ENCODE results near the gene TIMP3.

Gene TIMP3

DNA sequence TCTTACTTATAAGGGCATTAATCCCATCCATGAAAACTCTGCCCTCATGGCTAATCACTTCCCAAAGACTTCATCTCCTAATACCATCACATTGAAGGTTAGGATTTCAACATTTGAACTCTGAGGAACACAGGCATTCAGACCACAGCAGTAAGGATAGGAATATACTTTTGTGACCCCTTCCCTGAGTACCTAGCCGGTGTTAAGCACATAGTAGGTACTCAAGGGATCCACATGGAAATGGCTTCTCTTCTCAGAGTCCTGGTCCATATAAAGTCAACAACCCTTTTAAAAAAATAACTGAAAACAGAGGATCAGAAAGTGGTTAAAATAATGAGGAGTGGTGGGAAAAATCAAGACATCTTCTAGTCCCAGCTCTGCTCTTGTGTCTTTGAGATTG lies 78.0 kb downstream of the TIMP3 start:
- TF ChIP-seq, protein P1, sequence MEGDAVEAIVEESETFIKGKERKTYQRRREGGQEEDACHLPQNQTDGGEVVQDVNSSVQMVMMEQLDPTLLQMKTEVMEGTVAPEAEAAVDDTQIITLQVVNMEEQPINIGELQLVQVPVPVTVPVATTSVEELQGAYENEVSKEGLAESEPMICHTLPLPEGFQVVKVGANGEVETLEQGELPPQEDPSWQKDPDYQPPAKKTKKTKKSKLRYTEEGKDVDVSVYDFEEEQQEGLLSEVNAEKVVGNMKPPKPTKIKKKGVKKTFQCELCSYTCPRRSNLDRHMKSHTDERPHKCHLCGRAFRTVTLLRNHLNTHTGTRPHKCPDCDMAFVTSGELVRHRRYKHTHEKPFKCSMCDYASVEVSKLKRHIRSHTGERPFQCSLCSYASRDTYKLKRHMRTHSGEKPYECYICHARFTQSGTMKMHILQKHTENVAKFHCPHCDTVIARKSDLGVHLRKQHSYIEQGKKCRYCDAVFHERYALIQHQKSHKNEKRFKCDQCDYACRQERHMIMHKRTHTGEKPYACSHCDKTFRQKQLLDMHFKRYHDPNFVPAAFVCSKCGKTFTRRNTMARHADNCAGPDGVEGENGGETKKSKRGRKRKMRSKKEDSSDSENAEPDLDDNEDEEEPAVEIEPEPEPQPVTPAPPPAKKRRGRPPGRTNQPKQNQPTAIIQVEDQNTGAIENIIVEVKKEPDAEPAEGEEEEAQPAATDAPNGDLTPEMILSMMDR (conservative IDR thresholded peaks at IDR 0.05; ENCODE audit: low read depth), result no peak
- ChIA-PET CTCF (no interaction called here), POLR2A (ENCODE audit: low non-redundant PET) (no interaction called here)
- DNase-seq (ENCODE audit: low spot score), result no peak
- no peak overlapping the region for H3K27ac ChIP-seq

DNA sequence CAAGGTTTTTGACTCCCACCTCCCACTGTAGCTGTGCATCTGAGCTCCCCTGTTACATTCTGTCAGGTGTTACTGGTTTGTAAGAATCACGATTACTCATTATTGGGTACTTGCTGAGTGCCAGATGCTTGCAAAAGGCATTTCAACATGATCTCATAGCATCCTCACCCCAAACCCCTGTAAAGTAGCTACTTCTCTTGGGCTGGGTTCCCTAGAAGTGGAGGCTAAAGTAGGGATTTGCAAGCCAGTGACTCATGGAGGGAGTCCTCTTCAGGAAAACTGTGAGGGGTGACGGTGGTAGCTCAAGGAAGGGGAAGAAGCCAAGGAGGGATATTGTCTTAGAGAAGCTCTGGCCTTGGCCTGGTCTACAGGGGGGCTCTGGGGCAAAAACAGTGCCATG lies 78.6 kb downstream of the TIMP3 start:
- DNase-seq (ENCODE audit: low spot score), result no peak
- no peak overlapping the region for H3K27ac ChIP-seq
- POLR2A ChIA-PET (ENCODE audit: low non-redundant PET), result no interaction called here
- CTCF ChIA-PET, result no interaction called here
- TF ChIP-seq, protein P1 (conservative IDR thresholded peaks at IDR 0.05; ENCODE audit: low read depth), result no peak

DNA sequence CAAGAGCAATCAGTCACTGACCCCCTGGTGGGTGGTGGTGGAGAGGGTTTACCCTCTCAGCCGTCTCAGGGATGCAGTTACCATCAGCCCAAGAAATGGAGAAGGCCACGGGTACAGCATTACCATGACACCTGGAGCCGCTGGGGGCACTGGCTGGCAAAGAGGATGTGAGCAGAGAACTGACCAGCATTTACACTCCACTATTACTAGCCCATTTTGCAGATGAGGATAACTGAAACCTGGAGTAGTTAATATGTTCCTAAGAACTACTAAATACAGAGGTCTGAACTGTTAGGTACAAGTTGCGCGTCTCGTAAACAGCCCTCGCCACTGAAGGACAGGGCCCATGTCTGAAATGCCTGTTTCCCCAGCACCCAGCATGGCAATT lies 79.0 kb downstream of the TIMP3 start:
- H3K27ac ChIP-seq, result no peak overlapping the region
- no peak for DNase-seq (ENCODE audit: low spot score)
- POLR2A ChIA-PET (ENCODE audit: low non-redundant PET), result no interaction called here
- TF ChIP-seq, protein P1 (conservative IDR thresholded peaks at IDR 0.05; ENCODE audit: low read depth), result no peak
- CTCF ChIA-PET, result no interaction called here

DNA sequence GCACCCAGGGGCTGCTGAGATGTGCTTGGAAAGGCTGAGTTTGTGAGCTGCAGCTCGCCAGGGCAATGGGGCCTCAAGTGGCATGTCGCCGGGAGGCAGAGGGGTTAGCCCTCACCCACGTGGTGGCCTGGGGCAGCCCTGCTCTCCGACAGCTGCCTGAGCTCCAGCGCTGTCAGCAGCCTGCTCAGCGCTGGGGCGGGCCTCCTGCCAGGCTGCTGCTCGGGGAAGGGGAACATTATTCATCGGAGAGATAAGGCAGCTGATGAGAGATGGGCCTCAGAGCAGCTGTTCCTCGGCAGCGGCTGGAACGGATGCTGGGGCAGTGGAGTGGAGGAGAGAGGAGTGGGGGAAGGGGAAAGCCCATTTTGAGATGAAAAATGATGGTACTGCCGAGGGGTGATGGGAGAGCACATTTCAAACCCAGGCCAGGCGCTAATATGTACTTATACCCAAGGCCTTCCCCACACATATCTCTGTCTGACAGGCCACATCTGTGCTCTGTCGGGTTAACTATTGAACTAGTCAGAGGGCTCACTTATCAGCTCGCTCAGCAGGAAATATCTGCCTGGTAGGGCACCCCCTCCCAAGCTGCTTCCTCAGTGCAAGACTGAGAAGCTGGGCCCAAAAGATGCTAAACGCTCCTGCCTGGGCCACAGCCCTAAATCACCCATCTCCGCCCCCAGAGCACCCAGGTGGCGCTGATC lies 79.5 kb downstream of the TIMP3 start:
- TF ChIP-seq, protein P1 (conservative IDR thresholded peaks at IDR 0.05; ENCODE audit: low read depth), result no peak
- no peak overlapping the region for H3K27ac ChIP-seq
- ChIA-PET POLR2A (ENCODE audit: low non-redundant PET) (no interaction called here), CTCF (interaction anchor here (0.7 kb wide), 1 partner anchor 68 kb away, joined by 3 read pairs; no protein-coding TSS in a partner anchor)
- no peak for DNase-seq (ENCODE audit: low spot score)

GRCh38 chr22:32882360-32882755 lies 80.9 kb downstream of the TIMP3 start:
- TF ChIP-seq, protein P1 (conservative IDR thresholded peaks at IDR 0.05; ENCODE audit: low read depth), result no peak
- no peak overlapping the region for H3K27ac ChIP-seq
- ChIA-PET POLR2A (ENCODE audit: low non-redundant PET) (no interaction called here), CTCF (no interaction called here)
- no peak for DNase-seq (ENCODE audit: low spot score)

DNA sequence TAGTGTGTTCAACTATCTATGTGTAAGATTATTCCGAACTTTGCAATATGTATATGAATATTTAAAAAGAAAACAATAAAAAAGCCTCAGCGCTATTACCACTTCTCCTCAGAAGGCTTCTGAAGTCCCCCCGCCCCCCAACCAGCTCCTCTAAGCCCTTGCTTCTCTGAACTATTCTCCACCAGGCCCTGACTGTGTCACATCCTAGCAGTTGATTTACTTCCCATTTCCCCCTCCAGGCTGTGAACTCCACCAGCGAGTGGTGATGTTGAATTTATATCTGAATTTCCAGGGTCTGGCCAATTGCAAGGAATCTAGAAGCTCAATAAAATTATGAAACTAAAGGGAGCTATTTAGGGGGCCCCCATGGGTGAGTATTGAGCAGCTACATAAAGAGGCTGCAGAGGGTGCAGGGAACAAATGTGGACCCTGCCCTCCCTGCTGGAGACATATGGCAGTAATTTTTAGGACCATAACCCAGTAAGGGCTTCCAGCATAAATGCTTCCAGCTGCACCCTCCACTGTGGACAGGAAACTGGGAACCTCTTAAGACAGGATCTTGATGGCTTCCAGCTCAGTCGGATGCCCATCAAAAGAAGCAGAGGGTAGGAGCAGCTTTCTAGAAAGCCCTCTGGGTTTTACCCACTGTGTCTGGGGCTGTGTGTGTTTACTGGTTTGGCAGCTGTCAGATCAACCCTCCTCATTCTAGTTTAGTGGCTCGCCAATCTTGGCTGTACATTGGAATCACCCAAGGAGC lies 81.4 kb downstream of the TIMP3 start:
- H3K27ac ChIP-seq, result no peak overlapping the region
- TF ChIP-seq, protein P1 (conservative IDR thresholded peaks at IDR 0.05; ENCODE audit: low read depth), result no peak
- no peak for DNase-seq (ENCODE audit: low spot score)
- POLR2A ChIA-PET (ENCODE audit: low non-redundant PET), result no interaction called here
- CTCF ChIA-PET, result no interaction called here
